Measurements from ENCODE around the gene GPX7. TPM values are rescaled to one million over a fixed set of nuclear protein-coding genes. Genes with fewer than 3 reads are reported as not detected.

GPX7 gene
- total RNA-seq, 1 experiment from 2014 or later: not detected

DNA sequence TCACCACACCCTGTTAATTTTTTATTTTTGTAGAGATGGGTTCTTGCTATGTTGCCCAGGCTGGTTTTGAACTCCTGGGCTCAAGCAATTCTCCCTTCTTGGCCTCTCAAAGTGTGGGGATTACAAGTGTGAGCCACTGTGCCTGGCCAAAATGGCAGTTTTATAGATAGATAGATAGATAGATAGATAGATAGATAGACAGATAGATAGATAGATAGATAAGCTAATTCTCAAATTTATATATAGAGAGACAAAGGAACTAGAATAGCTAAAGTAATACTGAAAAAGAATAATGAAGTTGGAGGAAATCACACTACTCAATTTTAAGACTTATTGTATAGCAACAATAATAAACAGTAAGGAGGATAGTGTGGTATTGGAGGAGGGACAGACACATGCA, 51.9 kb downstream of the GPX7 start:
- H3K9me3 ChIP-seq (ENCODE audit: insufficient read depth, low read depth): no peaks in the 10 kb centered on the region
- no peaks in the 10 kb centered on the region for H3K27me3 ChIP-seq (ENCODE audit: insufficient read depth, low read depth)
- H3K9me2 ChIP-seq (ENCODE audit: insufficient read depth): no peaks in the 10 kb centered on the region
- intact Hi-C loops (cut with micrococcal nuclease; ENCODE audit: unreplicated experiment): no loop called here
- no peak overlapping the region for H3K4me2 ChIP-seq
- H4K20me1 ChIP-seq (ENCODE audit: insufficient read depth): no peaks in the 10 kb centered on the region
- peaks cover 10% of the 10 kb centered on the region for H3K4me1 ChIP-seq (replicated peaks; ENCODE audit: insufficient read depth)
- no peak for DNase-seq
- H3K79me2 ChIP-seq (ENCODE audit: low read depth): no peaks in the 10 kb centered on the region
- ChIA-PET CTCF (no interaction called here), POLR2A (ENCODE audit: unreplicated experiment) (no interaction called here)
- no peak overlapping the region for H3K4me3 ChIP-seq
- H3F3A ChIP-seq (ENCODE audit: insufficient read depth, low read depth): peaks cover 13% of the 10 kb centered on the region; the same call in 1 of the 2 replicates
- no TSS peak for BruUV-seq (replicated peaks)
- TF ChIP-seq, protein P1, sequence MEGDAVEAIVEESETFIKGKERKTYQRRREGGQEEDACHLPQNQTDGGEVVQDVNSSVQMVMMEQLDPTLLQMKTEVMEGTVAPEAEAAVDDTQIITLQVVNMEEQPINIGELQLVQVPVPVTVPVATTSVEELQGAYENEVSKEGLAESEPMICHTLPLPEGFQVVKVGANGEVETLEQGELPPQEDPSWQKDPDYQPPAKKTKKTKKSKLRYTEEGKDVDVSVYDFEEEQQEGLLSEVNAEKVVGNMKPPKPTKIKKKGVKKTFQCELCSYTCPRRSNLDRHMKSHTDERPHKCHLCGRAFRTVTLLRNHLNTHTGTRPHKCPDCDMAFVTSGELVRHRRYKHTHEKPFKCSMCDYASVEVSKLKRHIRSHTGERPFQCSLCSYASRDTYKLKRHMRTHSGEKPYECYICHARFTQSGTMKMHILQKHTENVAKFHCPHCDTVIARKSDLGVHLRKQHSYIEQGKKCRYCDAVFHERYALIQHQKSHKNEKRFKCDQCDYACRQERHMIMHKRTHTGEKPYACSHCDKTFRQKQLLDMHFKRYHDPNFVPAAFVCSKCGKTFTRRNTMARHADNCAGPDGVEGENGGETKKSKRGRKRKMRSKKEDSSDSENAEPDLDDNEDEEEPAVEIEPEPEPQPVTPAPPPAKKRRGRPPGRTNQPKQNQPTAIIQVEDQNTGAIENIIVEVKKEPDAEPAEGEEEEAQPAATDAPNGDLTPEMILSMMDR (conservative IDR thresholded peaks at IDR 0.05): no peak
- no peak for TF ChIP-seq EZH2 (IDR thresholded peaks at IDR 0.05; ENCODE audit: low read depth)
- no peaks in the 10 kb centered on the region for H3K36me3 ChIP-seq (ENCODE audit: low read depth)
- no peak overlapping the region for H3K27ac ChIP-seq
- H2AFZ ChIP-seq: no peak overlapping the region

DNA sequence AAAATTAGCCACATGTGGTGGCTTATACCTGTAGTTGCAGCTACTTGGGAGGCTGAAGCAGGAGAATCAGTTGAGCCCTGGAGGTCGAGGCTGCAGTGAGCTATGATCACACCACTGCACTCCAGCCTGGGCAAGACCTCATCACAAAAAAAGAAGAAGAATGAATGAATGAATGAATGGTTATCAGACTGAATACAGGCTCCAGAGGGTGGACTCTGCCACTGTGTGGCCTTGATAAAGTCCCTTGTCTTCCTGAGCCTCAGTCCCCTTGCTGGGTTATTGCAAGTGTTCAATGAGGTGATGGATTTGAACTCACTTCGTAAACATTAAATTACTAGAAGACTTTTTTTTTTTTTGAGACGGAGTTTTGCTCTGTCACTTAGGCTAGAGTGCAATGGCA, 55.5 kb downstream of the GPX7 start:
- no peak overlapping the region for H3K4me3 ChIP-seq
- no peak overlapping the region for H3K4me2 ChIP-seq
- intact Hi-C loops (cut with micrococcal nuclease; ENCODE audit: unreplicated experiment): no loop called here
- no peak overlapping the region for H2AFZ ChIP-seq
- H3K9me2 ChIP-seq (ENCODE audit: insufficient read depth): no peaks in the 10 kb centered on the region
- H3K27me3 ChIP-seq (ENCODE audit: insufficient read depth, low read depth): no peaks in the 10 kb centered on the region
- peaks cover 26% of the 10 kb centered on the region for H3K4me1 ChIP-seq (replicated peaks; ENCODE audit: insufficient read depth)
- ChIA-PET CTCF (no interaction called here), POLR2A (ENCODE audit: unreplicated experiment) (interaction anchor here (0.7 kb wide), 1 partner anchor 530 kb away, joined by 3 read pairs; no protein-coding TSS in a partner anchor)
- no peaks in the 10 kb centered on the region for H4K20me1 ChIP-seq (ENCODE audit: insufficient read depth)
- no peak for DNase-seq
- H3K9me3 ChIP-seq (ENCODE audit: insufficient read depth, low read depth): no peaks in the 10 kb centered on the region
- H3K27ac ChIP-seq: no peak overlapping the region
- H3K79me2 ChIP-seq (ENCODE audit: low read depth): no peaks in the 10 kb centered on the region
- no TSS peak for BruUV-seq (replicated peaks)
- TF ChIP-seq, protein P1 (conservative IDR thresholded peaks at IDR 0.05): no peak
- no peak for TF ChIP-seq EZH2 (IDR thresholded peaks at IDR 0.05; ENCODE audit: low read depth)
- H3K36me3 ChIP-seq (ENCODE audit: low read depth): no peaks in the 10 kb centered on the region
- peaks cover 35% of the 10 kb centered on the region for H3F3A ChIP-seq (ENCODE audit: insufficient read depth, low read depth)

Other genes with a start within 250 kb of the GPX7 start
- gene CC2D1B, start 236.2 kb upstream of the GPX7 start, total RNA-seq (2021): 33.4 and 38.8 TPM in 2 replicates
- gene ORC1, start 197.9 kb upstream of the GPX7 start, total RNA-seq (2021): 17.6 and 21.2 TPM in 2 replicates
- gene PRPF38A, start 197.8 kb upstream of the GPX7 start, total RNA-seq (2021): 57.2 and 59.2 TPM in 2 replicates
- 76.8 and 78.3 TPM in 2 replicates for gene TUT4, start 49.3 kb upstream of the GPX7 start, total RNA-seq (2021)
- gene SHISAL2A, start 30.8 kb downstream of the GPX7 start, total RNA-seq (2021): not detected in 2 replicates
- gene COA7, start 96.0 kb downstream of the GPX7 start, total RNA-seq (2021): 19.8 and 20.7 TPM in 2 replicates
- gene ZYG11B, start 124.1 kb downstream of the GPX7 start, total RNA-seq (2021): 18.6 and 21.4 TPM in 2 replicates
- gene ZYG11A, start 240.4 kb downstream of the GPX7 start, total RNA-seq (2021): 9.7 and 11.5 TPM in 2 replicates